CD8-positive, alpha-beta memory T cell (primary cell): ENCODE results near the gene TOLLIP. TPM values are rescaled to one million over a fixed set of nuclear protein-coding genes. Genes with fewer than 3 reads are reported as not detected.

Source experiments
- CTCF ChIA-PET: fragments of 350-600 bp; sonication (Branson Sonifier 250); formaldehyde crosslinking; loops from one replicate; lab custom pipeline; 2021; ENCODE audit warnings: antibody characterized with exemption; lab: Charles Lee
- POLR2A ChIA-PET: fragments of 350-600 bp; sonication (Branson Sonifier 250); formaldehyde crosslinking; loops from one replicate; lab custom pipeline; 2021; ENCODE audit warnings: antibody characterized with exemption; lab: Charles Lee
- DNase-seq, 5 donors: peaks; one replicate each; pipeline versions ENCODE4 v3.0.0 to v3.0.0-alpha.2; 2020 to 2022; ENCODE audit warnings: mixed read lengths in 1 of 5
- H3K27ac ChIP-seq: one replicate; pipeline ENCODE4 v1.7.0; 2013; ENCODE audit warnings: low read depth, mild to moderate bottlenecking, low read length, moderate library complexity
- H3K27me3 ChIP-seq: 2 replicates; pipeline ENCODE4 v1.7.0; 2013; ENCODE audit warnings: low read length, mild to moderate bottlenecking; ENCODE audit not compliant: insufficient read depth, poor library complexity, severe bottlenecking
- H3K36me3 ChIP-seq: 2 replicates; pipeline ENCODE4 v1.7.0; 2013; ENCODE audit warnings: mild to moderate bottlenecking, low read length, moderate library complexity; ENCODE audit not compliant: insufficient read depth
- H3K4me1 ChIP-seq: 2 replicates; pipeline ENCODE4 v1.7.0; 2013; ENCODE audit warnings: mild to moderate bottlenecking, low read length, moderate library complexity; ENCODE audit not compliant: insufficient read depth
- H3K4me3 ChIP-seq: 2 replicates; pipeline ENCODE4 v1.7.0; 2013; ENCODE audit warnings: mild to moderate bottlenecking, low read length
- H3K9me3 ChIP-seq: 2 replicates; pipeline ENCODE4 v1.7.0; 2013; ENCODE audit warnings: mild to moderate bottlenecking, low read length
- H3K27ac Mint-ChIP-seq, 8 donors: one replicate each; pipeline ENCODE4 v1.8.0; 2020 to 2021; ENCODE audit warnings: mixed read lengths in 8 of 8, mild to moderate bottlenecking in 6 of 8, inconsistent platforms in 3 of 8, moderate library complexity in 3 of 8
- H3K27me3 Mint-ChIP-seq, 2 donors: one replicate each; pipeline ENCODE4 v1.8.0; 2020 to 2021; ENCODE audit warnings: mixed read lengths in 2 of 2, mild to moderate bottlenecking in 1 of 2, moderate library complexity in 1 of 2
- H3K36me3 Mint-ChIP-seq, 3 donors: one replicate each; pipeline ENCODE4 v1.8.0; 2020 to 2021; ENCODE audit warnings: mixed read lengths in 3 of 3, inconsistent platforms in 1 of 3, mild to moderate bottlenecking in 1 of 3
- H3K4me1 Mint-ChIP-seq, 3 donors: one replicate each; pipeline ENCODE4 v1.8.0; 2020 to 2021; ENCODE audit warnings: mixed read lengths in 3 of 3, inconsistent platforms in 1 of 3, mild to moderate bottlenecking in 1 of 3
- H3K4me3 Mint-ChIP-seq, 7 donors: one replicate each; pipeline ENCODE4 v1.8.0; 2020 to 2021; ENCODE audit warnings: mixed read lengths in 7 of 7, mild to moderate bottlenecking in 6 of 7, moderate library complexity in 4 of 7, inconsistent platforms in 2 of 7
- H3K9me3 Mint-ChIP-seq, 5 donors: one replicate each; pipeline ENCODE4 v1.8.0; 2020 to 2022; ENCODE audit warnings: mixed read lengths in 5 of 5, mild to moderate bottlenecking in 3 of 5, moderate library complexity in 2 of 5, inconsistent platforms in 1 of 5
- polyA plus RNA-seq: library from polyadenylated mRNA; unstranded; fragments of 300-500 nt; fragmentation: Illumina TruSeq; gene quantifications from one replicate; pipeline ENCODE4 v1.2.3, GENCODE V29; 2021
- total RNA-seq, 2 experiments: library from RNA; stranded (reverse); gene quantifications; one replicate each; pipeline ENCODE4 v1.2.3, GENCODE V29; 2021

Gene TOLLIP
- total and polyA plus RNA-seq, 3 experiments from 2014 or later = 31.1 to 41.8 (median 36.3) TPM

DNA sequence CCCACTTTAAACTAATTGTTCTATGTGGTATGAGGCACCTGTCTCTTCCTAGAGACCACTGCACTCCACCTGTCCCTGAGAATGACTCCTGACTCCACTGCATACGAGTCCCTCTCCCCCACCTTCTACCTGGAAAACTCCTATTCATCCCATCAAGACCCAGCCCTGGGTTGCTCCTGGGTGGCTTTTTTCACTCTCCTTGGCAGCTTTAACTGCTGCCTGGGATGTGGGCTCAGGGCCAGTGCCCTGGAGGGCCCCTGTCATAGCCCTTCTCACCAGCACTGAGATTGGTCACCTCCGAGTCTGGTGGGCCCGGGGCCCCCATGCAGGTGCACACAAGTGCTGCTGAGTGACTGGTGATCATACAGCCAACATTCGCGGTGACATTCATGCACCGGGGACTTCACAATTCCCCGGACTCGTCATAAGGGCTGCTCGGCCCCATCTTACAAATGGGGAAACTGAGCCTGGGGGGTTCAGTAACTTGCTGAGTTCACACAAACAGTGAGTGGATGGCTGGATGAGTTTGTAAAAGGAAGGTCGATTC, 25.9 kb upstream of the TOLLIP start:
- CTCF ChIA-PET = interaction anchor here (1.1 to 2.4 kb wide), 3 partner anchors 8 to 26 kb away, joined by 3 to 6 read pairs (median 5); partner anchors contain the start of gene TOLLIP
- no peak for DNase-seq
- H3K4me1 ChIP-seq = peaks cover 12% of the 10 kb centered on the region
- H3K36me3 Mint-ChIP-seq = no peaks in the 10 kb centered on the region
- peak overlapping the region; percentile 71 for H3K4me3 ChIP-seq
- H3K9me3 Mint-ChIP-seq = peaks cover 4 to 10% (median 9%) of the 10 kb centered on the region in 5 donors
- H3K4me3 Mint-ChIP-seq = peak overlapping the region; percentile 78 to 93 (median 85)
- H3K27me3 ChIP-seq = no peaks in the 10 kb centered on the region
- POLR2A ChIA-PET = interaction anchor here (0.8 kb wide), 1 partner anchor 47 kb away, joined by 4 read pairs; no protein-coding TSS in a partner anchor
- H3K27ac Mint-ChIP-seq = peak overlapping the region in 5 of 8 donors; percentile 54 to 97 (median 74)
- H3K36me3 ChIP-seq = no peaks in the 10 kb centered on the region
- peaks cover 13 to 21% (median 17%) of the 10 kb centered on the region in 3 donors for H3K4me1 Mint-ChIP-seq
- no peak overlapping the region for H3K27ac ChIP-seq
- H3K9me3 ChIP-seq = peaks cover 13% of the 10 kb centered on the region
- peaks cover 0 to 1% of the 10 kb centered on the region in 2 donors for H3K27me3 Mint-ChIP-seq

DNA sequence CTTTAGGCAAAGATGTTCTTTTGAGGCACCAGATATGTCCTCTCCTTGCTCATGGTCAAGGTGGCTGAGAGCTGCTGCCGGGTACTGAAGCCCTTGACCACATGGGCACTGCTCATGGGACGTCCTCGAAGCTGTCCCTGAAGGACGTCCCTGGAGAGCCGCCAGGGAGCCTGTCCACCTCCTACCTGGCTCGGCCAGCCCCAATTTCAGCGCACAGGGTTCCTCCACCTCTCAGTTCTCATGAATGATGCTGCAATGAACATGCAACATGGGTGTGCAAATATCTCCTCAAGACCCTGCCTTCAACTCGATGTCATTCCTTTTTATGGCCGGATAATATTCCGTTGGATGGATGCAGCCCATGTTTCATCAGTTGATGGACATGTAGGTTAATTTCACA, 24.4 kb upstream of the TOLLIP start:
- no peaks in the 10 kb centered on the region for H3K36me3 Mint-ChIP-seq
- Histone ChIP-seq H3K27ac (no peak overlapping the region), H3K9me3 (peaks cover 12% of the 10 kb centered on the region), H3K4me1 (peaks cover 12% of the 10 kb centered on the region), H3K27me3 (no peaks in the 10 kb centered on the region), H3K4me3 (no peak overlapping the region), H3K36me3 (no peaks in the 10 kb centered on the region)
- peaks cover 4 to 10% (median 9%) of the 10 kb centered on the region in 5 donors for H3K9me3 Mint-ChIP-seq
- no peak overlapping the region for H3K27ac Mint-ChIP-seq
- CTCF ChIA-PET = interaction anchor here (2.4 kb wide), 1 partner anchor 24 kb away, joined by 5 read pairs; the partner anchor contains the start of gene TOLLIP
- POLR2A ChIA-PET = no interaction called here
- H3K4me3 Mint-ChIP-seq = peak overlapping the region in 2 of 7 donors; percentile 33 to 34
- H3K4me1 Mint-ChIP-seq = peaks cover 13 to 21% (median 17%) of the 10 kb centered on the region in 3 donors
- H3K27me3 Mint-ChIP-seq = peaks cover 1 to 2% of the 10 kb centered on the region in 2 donors
- DNase-seq = no peak

DNA sequence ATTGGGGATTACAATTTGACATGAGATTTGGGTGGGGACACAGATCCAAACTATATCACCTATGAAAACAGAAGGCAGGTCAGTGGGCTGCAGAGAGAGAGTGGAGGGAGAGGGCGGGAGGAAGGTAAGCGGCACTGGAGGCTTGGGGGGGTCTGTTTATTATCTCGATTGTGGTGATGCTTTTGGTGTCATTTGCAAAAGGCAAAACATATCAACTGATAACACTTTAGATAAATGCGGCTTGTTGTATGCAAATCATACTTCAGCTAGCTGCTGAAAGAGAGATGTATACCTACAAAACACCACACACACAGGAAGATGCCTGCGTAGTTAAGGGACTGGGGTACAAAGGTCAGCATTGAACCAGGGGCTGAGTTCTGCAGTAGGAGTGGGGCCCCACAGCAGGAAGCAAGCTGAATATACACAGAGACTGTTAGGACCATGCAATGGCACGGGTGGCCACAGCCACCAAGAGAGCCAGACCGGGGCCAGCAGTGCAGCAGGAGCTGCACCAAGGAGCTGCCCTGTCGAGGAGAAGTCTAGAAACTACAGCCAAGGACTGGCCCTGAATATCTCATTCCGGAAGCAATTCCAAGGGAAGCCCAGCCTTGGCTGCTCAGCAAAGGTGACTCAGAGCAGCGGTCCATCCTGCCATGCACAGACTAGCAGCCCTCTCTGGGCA, 23.8 kb upstream of the TOLLIP start:
- Mint-ChIP-seq H3K27me3 (peaks cover 0 to 6% of the 10 kb centered on the region in 2 donors), H3K27ac (no peak overlapping the region), H3K36me3 (no peaks in the 10 kb centered on the region), H3K4me3 (peak overlapping the region in 3 of 7 donors; percentile 32 to 38 (median 34)), H3K9me3 (peaks cover 8 to 12% (median 10%) of the 10 kb centered on the region in 5 donors), H3K4me1 (peaks cover 10 to 17% (median 17%) of the 10 kb centered on the region in 3 donors)
- CTCF ChIA-PET = interaction anchor here (2.4 kb wide), 1 partner anchor 24 kb away, joined by 5 read pairs; the partner anchor contains the start of gene TOLLIP
- H3K9me3 ChIP-seq = peaks cover 5% of the 10 kb centered on the region
- H3K4me1 ChIP-seq = peaks cover 12% of the 10 kb centered on the region
- no peaks in the 10 kb centered on the region for H3K36me3 ChIP-seq
- POLR2A ChIA-PET = no interaction called here
- H3K27ac ChIP-seq = no peak overlapping the region
- DNase-seq = no peak
- H3K4me3 ChIP-seq = no peak overlapping the region
- H3K27me3 ChIP-seq = no peaks in the 10 kb centered on the region

DNA sequence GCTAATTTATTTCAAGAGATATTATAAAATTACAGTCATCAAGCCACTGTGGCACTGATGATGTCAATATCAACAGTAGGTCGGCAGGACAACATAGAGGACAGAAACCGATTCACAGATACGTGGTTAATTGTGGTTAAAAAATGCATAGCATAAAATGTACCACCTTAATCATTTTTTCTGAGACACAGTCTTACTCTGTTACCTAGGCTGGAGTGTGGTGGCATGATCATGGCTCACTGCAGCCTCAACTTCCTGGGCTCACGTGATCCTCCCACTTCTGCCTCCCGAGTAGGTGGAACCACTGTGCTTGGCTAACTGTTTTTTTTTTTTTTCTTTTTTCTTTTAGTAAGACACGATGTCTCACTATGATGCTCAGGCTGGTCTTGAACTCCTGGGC, 21.0 kb upstream of the TOLLIP start:
- peak overlapping the region in 1 of 8 donors; percentile 22 for H3K27ac Mint-ChIP-seq
- H3K9me3 Mint-ChIP-seq = peaks cover 15 to 24% (median 19%) of the 10 kb centered on the region in 5 donors
- POLR2A ChIA-PET = no interaction called here
- H3K36me3 Mint-ChIP-seq = peaks cover 0 to 6% (median 0%) of the 10 kb centered on the region in 3 donors
- DNase-seq = no peak
- CTCF ChIA-PET = no interaction called here
- H3K4me3 ChIP-seq = no peak overlapping the region
- no peaks in the 10 kb centered on the region for H3K9me3 ChIP-seq
- peaks cover 6% of the 10 kb centered on the region for H3K4me1 ChIP-seq
- H3K27ac ChIP-seq = no peak overlapping the region
- H3K27me3 ChIP-seq = no peaks in the 10 kb centered on the region
- no peaks in the 10 kb centered on the region for H3K36me3 ChIP-seq
- peaks cover 7 to 25% of the 10 kb centered on the region in 2 donors for H3K27me3 Mint-ChIP-seq
- no peak overlapping the region for H3K4me3 Mint-ChIP-seq
- H3K4me1 Mint-ChIP-seq = peaks cover 3 to 7% (median 6%) of the 10 kb centered on the region in 3 donors

DNA sequence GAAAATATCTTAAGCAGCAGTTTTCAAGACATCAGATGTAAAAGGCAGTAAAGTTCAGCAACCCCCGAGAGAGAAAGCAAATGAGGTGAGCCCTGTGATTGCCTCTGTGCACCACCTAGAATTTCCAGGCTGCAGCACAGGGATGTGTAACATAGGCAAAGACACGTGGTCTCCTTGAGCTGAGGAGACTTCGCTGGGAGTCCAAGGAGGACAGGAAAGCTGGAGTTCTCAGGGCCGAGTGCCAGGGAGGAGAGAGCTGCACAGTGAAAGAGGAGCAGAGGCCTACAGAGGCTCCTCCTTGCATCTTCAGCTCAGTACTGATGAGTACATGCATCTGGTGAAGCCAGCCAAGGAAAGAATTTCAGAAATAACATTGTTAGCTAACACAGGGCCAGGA, 17.6 kb upstream of the TOLLIP start:
- no peaks in the 10 kb centered on the region for H3K27me3 ChIP-seq
- Mint-ChIP-seq H3K9me3 (peaks cover 15 to 24% (median 21%) of the 10 kb centered on the region in 5 donors), H3K4me1 (no peaks in the 10 kb centered on the region), H3K36me3 (peaks cover 0 to 10% (median 0%) of the 10 kb centered on the region in 3 donors), H3K27me3 (peaks cover 19 to 49% of the 10 kb centered on the region in 2 donors), H3K4me3 (no peak overlapping the region), H3K27ac (peak overlapping the region in 1 of 8 donors; percentile 4)
- DNase-seq = no peak
- H3K4me1 ChIP-seq = no peaks in the 10 kb centered on the region
- no peak overlapping the region for H3K4me3 ChIP-seq
- H3K9me3 ChIP-seq = no peaks in the 10 kb centered on the region
- ChIA-PET CTCF (interaction anchor here (0.9 kb wide), 1 partner anchor 9 kb away, joined by 3 read pairs; no protein-coding TSS in a partner anchor), POLR2A (interaction anchor here (1.1 kb wide), 1 partner anchor 16 kb away, joined by 5 read pairs; no protein-coding TSS in a partner anchor)
- H3K27ac ChIP-seq = no peak overlapping the region
- H3K36me3 ChIP-seq = no peaks in the 10 kb centered on the region

DNA sequence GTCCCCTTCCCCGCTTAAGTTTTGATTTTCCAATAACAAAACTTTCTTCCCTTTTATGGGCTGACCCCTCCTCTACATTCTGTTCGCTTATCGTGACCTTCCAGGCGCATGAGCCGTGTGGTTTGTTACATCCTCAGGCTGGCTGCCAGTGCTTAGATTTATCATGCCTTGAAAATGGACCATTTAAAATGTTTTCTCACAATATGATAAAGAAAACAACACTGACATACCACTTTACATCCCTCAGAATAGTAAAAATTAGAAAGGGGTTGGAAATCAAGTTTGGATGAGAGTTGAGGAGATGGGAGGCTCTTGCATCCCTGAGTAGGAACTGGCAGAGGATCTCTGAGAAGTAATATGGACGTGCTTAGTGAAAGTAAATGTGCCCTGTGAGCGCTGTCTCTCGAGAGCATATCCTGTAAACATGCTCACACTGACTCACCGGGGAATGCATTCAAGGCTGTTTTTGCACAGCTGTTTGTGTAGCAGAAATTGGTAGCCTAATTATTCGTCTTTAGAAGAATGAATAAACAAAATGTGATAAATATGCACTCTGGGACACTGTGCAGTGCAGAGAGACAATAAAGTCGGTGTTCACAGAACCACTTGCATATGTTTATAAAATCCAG, 17.1 kb upstream of the TOLLIP start:
- H3K4me1 Mint-ChIP-seq = no peaks in the 10 kb centered on the region
- H3K9me3 ChIP-seq = no peaks in the 10 kb centered on the region
- no peak overlapping the region for H3K4me3 Mint-ChIP-seq
- H3K36me3 ChIP-seq = no peaks in the 10 kb centered on the region
- no peaks in the 10 kb centered on the region for H3K4me1 ChIP-seq
- no peak overlapping the region for H3K27ac ChIP-seq
- peaks cover 15 to 24% (median 21%) of the 10 kb centered on the region in 5 donors for H3K9me3 Mint-ChIP-seq
- H3K4me3 ChIP-seq = no peak overlapping the region
- no peaks in the 10 kb centered on the region for H3K27me3 ChIP-seq
- ChIA-PET POLR2A (no interaction called here), CTCF (interaction anchor here (0.9 kb wide), 1 partner anchor 9 kb away, joined by 3 read pairs; no protein-coding TSS in a partner anchor)
- H3K27me3 Mint-ChIP-seq = peaks cover 22 to 54% of the 10 kb centered on the region in 2 donors
- peaks cover 0 to 10% (median 0%) of the 10 kb centered on the region in 3 donors for H3K36me3 Mint-ChIP-seq
- no peak for DNase-seq
- H3K27ac Mint-ChIP-seq = peak overlapping the region in 2 of 8 donors; percentile 4 to 32

DNA sequence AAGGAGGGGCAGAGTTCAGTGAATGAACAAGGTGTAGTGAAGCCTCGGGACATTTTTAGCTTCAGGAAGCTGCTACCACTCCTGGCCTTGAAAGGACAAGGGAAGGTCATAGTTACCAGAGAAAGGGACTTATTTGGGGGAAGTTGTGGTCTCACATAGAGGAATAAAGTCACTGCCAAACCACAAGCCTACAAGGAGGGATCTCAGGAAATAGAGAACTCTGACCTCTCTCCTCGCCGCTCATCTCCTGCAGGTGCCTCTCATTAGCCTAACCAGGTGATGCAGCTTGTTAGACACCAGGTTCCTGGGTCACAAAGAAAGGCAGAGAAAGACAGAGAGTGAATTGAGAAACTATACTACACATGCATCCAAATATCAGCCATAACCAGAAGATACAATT, 14.3 kb upstream of the TOLLIP start:
- peaks cover 22 to 65% of the 10 kb centered on the region in 2 donors for H3K27me3 Mint-ChIP-seq
- Histone ChIP-seq H3K4me3 (no peak overlapping the region), H3K36me3 (no peaks in the 10 kb centered on the region), H3K9me3 (no peaks in the 10 kb centered on the region), H3K27me3 (no peaks in the 10 kb centered on the region), H3K4me1 (no peaks in the 10 kb centered on the region), H3K27ac (no peak overlapping the region)
- CTCF ChIA-PET = no interaction called here
- no peaks in the 10 kb centered on the region for H3K4me1 Mint-ChIP-seq
- H3K36me3 Mint-ChIP-seq = peaks cover 0 to 17% (median 0%) of the 10 kb centered on the region in 3 donors
- POLR2A ChIA-PET = no interaction called here
- no peak overlapping the region for H3K27ac Mint-ChIP-seq
- H3K9me3 Mint-ChIP-seq = peaks cover 15 to 23% (median 19%) of the 10 kb centered on the region in 5 donors
- no peak overlapping the region for H3K4me3 Mint-ChIP-seq
- no peak for DNase-seq
